K562 (cell line): ENCODE results near the gene TMEM181. TPM values are rescaled to one million over a fixed set of nuclear protein-coding genes. Genes with fewer than 3 reads are reported as not detected.

Experiments used
- ATF1 ChIP-seq, 2 experiments: fragments of 450-650 bp in 1 of 2; IDR thresholded peaks; 2 replicates each; pipeline ENCODE4 v1.6.1; 2016; ENCODE audit warnings: missing compliant biosample characterization in 1 of 2, missing genetic modification characterization in 1 of 2
- BRD9 ChIP-seq: fragments of 450-650 bp; IDR thresholded peaks from 2 replicates; pipeline ENCODE4 v1.6.1; 2018; ENCODE audit warnings: low read depth; ENCODE audit not compliant: partially characterized antibody
- CHD2 ChIP-seq: IDR thresholded peaks from 2 replicates; pipeline ENCODE4 v1.6.1; 2011; ENCODE audit warnings: low read depth, low read length
- CSDE1 ChIP-seq, 2 experiments: fragments of 450-650 bp; IDR thresholded peaks; 2 replicates each; pipeline ENCODE4 v1.6.1; 2016; ENCODE audit warnings: mild to moderate bottlenecking in 1 of 2
- DDX20 ChIP-seq: fragments of 450-650 bp; IDR thresholded peaks from 2 replicates; pipeline ENCODE4 v1.6.1; 2016; ENCODE audit warnings: missing genetic modification characterization, low read depth, mild to moderate bottlenecking, missing compliant biosample characterization, moderate library complexity
- FOSL1 ChIP-seq: fragments of 200-800 bp; sonication (Bioruptor generic); conservative IDR thresholded peaks from 2 replicates; pipeline ENCODE4 v1.6.1; 2016; ENCODE audit warnings: missing genetic modification characterization, missing compliant biosample characterization
- NFE2 ChIP-seq: IDR thresholded peaks from 2 replicates; pipeline ENCODE4 v1.6.1; 2014; ENCODE audit warnings: antibody characterized with exemption, low read depth
- POU5F1 ChIP-seq: fragments of 150-350 bp; IDR thresholded peaks from 2 replicates; pipeline ENCODE4 v1.6.1; 2014; ENCODE audit warnings: borderline replicate concordance, low read length, low read depth, mild to moderate bottlenecking; ENCODE audit not compliant: partially characterized antibody
- RBFOX2 ChIP-seq: fragments of 200-400 bp; formaldehyde crosslinking; IDR thresholded peaks from 2 replicates; pipeline ENCODE4 v1.6.1; 2017; ENCODE audit warnings: low read depth, mild to moderate bottlenecking, low read length, moderate library complexity
- RBM15 ChIP-seq: fragments of 200-400 bp; formaldehyde crosslinking; IDR thresholded peaks from 2 replicates; pipeline ENCODE4 v1.6.1; 2018; ENCODE audit warnings: mild to moderate bottlenecking, low read length, moderate library complexity; ENCODE audit not compliant: insufficient read depth
- TAF7 ChIP-seq: fragments of 450-650 bp; IDR thresholded peaks from 2 replicates; pipeline ENCODE4 v1.6.1; 2016; ENCODE audit warnings: missing genetic modification characterization, missing compliant biosample characterization
- U2AF1 ChIP-seq: fragments of 200-400 bp; formaldehyde crosslinking; optimal IDR thresholded peaks from 2 replicates; pipeline ENCODE3; 2017; ENCODE audit warnings: mild to moderate bottlenecking, low read depth, low read length, moderate library complexity
- polyA plus RNA-seq, 8 experiments: library from polyadenylated mRNA; depleted of rRNA in 4 of 8; stranded (reverse) in 5 of 8; unstranded in 3 of 8; fragments of >200 nt; fragmentation: Nextera tagmentation in 2 of 8; fragmentation: Illumina TruSeq in 1 of 8; extraction: Ambion mirVana in 2 of 8; extraction: Trizol in 1 of 8; gene quantifications; 2 replicates each; pipeline versions ENCODE4 v1.2.1 to v1.2.3, GENCODE V29; 2011 to 2014; ENCODE audit warnings: inconsistent platforms in 1 of 8, missing spikeins in 1 of 8
- total RNA-seq, 7 experiments: library from RNA; depleted of rRNA in 6 of 7; stranded (reverse); fragments of >200 nt in 6 of 7; fragmentation: Illumina TruSeq in 2 of 7; extraction: Trizol in 2 of 7; gene quantifications; 2 replicates each; pipeline versions ENCODE4 v1.2.1 to v1.2.3, GENCODE V29; 2011 to 2021; ENCODE audit warnings: low replicate concordance in 1 of 7
- TF ChIP-seq, protein P1 (sequence below): fragments of 450-650 bp; IDR thresholded peaks from 2 replicates; pipeline ENCODE4 v1.6.1; 2016; ENCODE audit warnings: antibody characterized with exemption
- TF ChIP-seq, protein P2 (sequence below): fragments of 450-650 bp; IDR thresholded peaks from 2 replicates; pipeline ENCODE4 v1.6.1; 2017; ENCODE audit warnings: antibody characterized with exemption, mild to moderate bottlenecking

Gene TMEM181
- total and polyA plus RNA-seq, 9 of the 15 experiments (the other 6 are each of a cell fraction or from before 2014, with no cell fraction given) = 5.6 to 27.2 (median 19.9) TPM

- TF ChIP-seq, protein P1, sequence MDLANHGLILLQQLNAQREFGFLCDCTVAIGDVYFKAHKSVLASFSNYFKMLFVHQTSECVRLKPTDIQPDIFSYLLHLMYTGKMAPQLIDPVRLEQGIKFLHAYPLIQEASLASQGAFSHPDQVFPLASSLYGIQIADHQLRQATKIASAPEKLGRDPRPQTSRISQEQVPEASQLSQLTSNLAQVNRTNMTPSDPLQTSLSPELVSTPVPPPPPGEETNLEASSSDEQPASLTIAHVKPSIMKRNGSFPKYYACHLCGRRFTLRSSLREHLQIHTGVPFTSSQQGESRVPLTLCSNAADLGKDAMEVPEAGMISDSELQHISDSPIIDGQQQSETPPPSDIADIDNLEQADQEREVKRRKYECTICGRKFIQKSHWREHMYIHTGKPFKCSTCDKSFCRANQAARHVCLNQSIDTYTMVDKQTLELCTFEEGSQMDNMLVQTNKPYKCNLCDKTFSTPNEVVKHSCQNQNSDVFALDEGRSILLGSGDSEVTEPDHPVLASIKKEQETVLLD = no peak
- TF ChIP-seq POU5F1 (no peak), CHD2 (no peak), BRD9 (no peak), DDX20 (tag) (no peak), FOSL1 (peak; percentile 99), RBM15 (no peak), CSDE1 (IDR thresholded peaks at IDR 0.05) (no peak), NFE2 (peak; percentile 68), ATF1 (CRISPR knock-in tag; IDR thresholded peaks at IDR 0.05) (no peak), ATF1 (tag; IDR thresholded peaks at IDR 0.05) (peak; percentile 92), TAF7 (no peak), U2AF1 (no peak), RBFOX2 (no peak)
- TF ChIP-seq, protein P2, sequence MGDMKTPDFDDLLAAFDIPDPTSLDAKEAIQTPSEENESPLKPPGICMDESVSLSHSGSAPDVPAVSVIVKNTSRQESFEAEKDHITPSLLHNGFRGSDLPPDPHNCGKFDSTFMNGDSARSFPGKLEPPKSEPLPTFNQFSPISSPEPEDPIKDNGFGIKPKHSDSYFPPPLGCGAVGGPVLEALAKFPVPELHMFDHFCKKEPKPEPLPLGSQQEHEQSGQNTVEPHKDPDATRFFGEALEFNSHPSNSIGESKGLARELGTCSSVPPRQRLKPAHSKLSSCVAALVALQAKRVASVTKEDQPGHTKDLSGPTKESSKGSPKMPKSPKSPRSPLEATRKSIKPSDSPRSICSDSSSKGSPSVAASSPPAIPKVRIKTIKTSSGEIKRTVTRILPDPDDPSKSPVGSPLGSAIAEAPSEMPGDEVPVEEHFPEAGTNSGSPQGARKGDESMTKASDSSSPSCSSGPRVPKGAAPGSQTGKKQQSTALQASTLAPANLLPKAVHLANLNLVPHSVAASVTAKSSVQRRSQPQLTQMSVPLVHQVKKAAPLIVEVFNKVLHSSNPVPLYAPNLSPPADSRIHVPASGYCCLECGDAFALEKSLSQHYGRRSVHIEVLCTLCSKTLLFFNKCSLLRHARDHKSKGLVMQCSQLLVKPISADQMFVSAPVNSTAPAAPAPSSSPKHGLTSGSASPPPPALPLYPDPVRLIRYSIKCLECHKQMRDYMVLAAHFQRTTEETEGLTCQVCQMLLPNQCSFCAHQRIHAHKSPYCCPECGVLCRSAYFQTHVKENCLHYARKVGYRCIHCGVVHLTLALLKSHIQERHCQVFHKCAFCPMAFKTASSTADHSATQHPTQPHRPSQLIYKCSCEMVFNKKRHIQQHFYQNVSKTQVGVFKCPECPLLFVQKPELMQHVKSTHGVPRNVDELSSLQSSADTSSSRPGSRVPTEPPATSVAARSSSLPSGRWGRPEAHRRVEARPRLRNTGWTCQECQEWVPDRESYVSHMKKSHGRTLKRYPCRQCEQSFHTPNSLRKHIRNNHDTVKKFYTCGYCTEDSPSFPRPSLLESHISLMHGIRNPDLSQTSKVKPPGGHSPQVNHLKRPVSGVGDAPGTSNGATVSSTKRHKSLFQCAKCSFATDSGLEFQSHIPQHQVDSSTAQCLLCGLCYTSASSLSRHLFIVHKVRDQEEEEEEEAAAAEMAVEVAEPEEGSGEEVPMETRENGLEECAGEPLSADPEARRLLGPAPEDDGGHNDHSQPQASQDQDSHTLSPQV = no peak
Measured at GRCh38 chr6:158631678-158632537, 72.0 kb downstream of the TMEM181 start (continued).
